ENCODE measurements around the gene RBM12. TPM values are rescaled to one million over a fixed set of nuclear protein-coding genes. Genes with fewer than 3 reads are reported as not detected.

Gene RBM12
- total RNA-seq, 1 experiment from 2014 or later, result 125 TPM

- DNase-seq (ENCODE audit: low spot score) (no peak), ATAC-seq (no peak)
- H3K4me3 Mint-ChIP-seq, result no peak overlapping the region
- H3K4me1 Mint-ChIP-seq, result peaks cover 11% of the 10 kb centered on the region
- no peaks in the 10 kb centered on the region for H3K27me3 Mint-ChIP-seq (ENCODE audit: low read depth)
- POLR2A ChIA-PET, result no interaction called here
- TF ChIP-seq SOX15 (CRISPR knock-in tag; IDR thresholded peaks at IDR 0.05) (no peak), CREM (CRISPR knock-in tag; IDR thresholded peaks at IDR 0.05) (no peak), HMGXB4 (CRISPR knock-in tag; IDR thresholded peaks at IDR 0.05) (no peak), ZNF317 (CRISPR knock-in tag; IDR thresholded peaks at IDR 0.05; ENCODE audit: borderline replicate concordance, low read depth) (no peak), E2F4 (CRISPR knock-in tag; IDR thresholded peaks at IDR 0.05; ENCODE audit: borderline replicate concordance, low read depth) (no peak), CDX4 (CRISPR knock-in tag; IDR thresholded peaks at IDR 0.05; ENCODE audit: borderline replicate concordance) (no peak), ZNF263 (CRISPR knock-in tag; IDR thresholded peaks at IDR 0.05; ENCODE audit: low read depth) (no peak), FOXP1 (CRISPR knock-in tag; IDR thresholded peaks at IDR 0.05; ENCODE audit: borderline replicate concordance) (no peak), ZNF512 (CRISPR knock-in tag; IDR thresholded peaks at IDR 0.05; ENCODE audit: borderline replicate concordance) (no peak), ZBTB21 (CRISPR knock-in tag; IDR thresholded peaks at IDR 0.05; ENCODE audit: borderline replicate concordance) (no peak), PREB (CRISPR knock-in tag; IDR thresholded peaks at IDR 0.05; ENCODE audit: borderline replicate concordance) (no peak), KAT7 (CRISPR knock-in tag; IDR thresholded peaks at IDR 0.05; ENCODE audit: borderline replicate concordance) (no peak), IRF1 (CRISPR knock-in tag; IDR thresholded peaks at IDR 0.05) (no peak), ZNF532 (CRISPR knock-in tag; IDR thresholded peaks at IDR 0.05; ENCODE audit: borderline replicate concordance) (no peak), SP1 (CRISPR knock-in tag; conservative IDR thresholded peaks at IDR 0.05) (no peak)
- CTCF ChIA-PET, result no interaction called here
- peaks cover 17% of the 10 kb centered on the region for H3K36me3 Mint-ChIP-seq
- H3K9me3 Mint-ChIP-seq, result no peaks in the 10 kb centered on the region
- no peak overlapping the region for H3K27ac Mint-ChIP-seq
Measured at GRCh38 chr20:35653893-35654292, 10.8 kb downstream of the RBM12 start.
